SIG-M5 (cell line): ENCODE data around the gene ATP8A1.
"Not testable (repeated sequence)": the region's sequence is repeated elsewhere in the genome, so short reads cannot be mapped to it uniquely, and the experiment has no call there.

Experiments
- DNase-seq: peaks from one replicate; lab custom pipeline; 2025; lab: John Stamatoyannopoulos, UW

ATP8A1 gene

GRCh38 chr4:42467777-42468176 lies 189.1 kb downstream of the ATP8A1 start:
- not testable (repeated sequence) for DNase-seq

GRCh38 chr4:42466273-42466844 lies 190.5 kb downstream of the ATP8A1 start:
- no peak for DNase-seq

- DNase-seq = no peak
Measured at GRCh38 chr4:42464550-42465094, 192.3 kb downstream of the ATP8A1 start.

GRCh38 chr4:42461216-42461615 lies 195.7 kb downstream of the ATP8A1 start:
- not testable (repeated sequence) for DNase-seq

GRCh38 chr4:42460043-42460442 lies 196.9 kb downstream of the ATP8A1 start:
- no peak for DNase-seq

GRCh38 chr4:42458657-42459056 lies 198.2 kb downstream of the ATP8A1 start:
- DNase-seq = no peak

GRCh38 chr4:42454755-42455420 lies 202.0 kb downstream of the ATP8A1 start:
- no peak for DNase-seq

- no peak for DNase-seq
Measured at GRCh38 chr4:42453612-42454011, 203.3 kb downstream of the ATP8A1 start.

- no peak for DNase-seq
Measured at GRCh38 chr4:42452823-42453222, 204.1 kb downstream of the ATP8A1 start.

GRCh38 chr4:42446823-42447222 lies 210.1 kb downstream of the ATP8A1 start:
- DNase-seq = no peak

- DNase-seq = no peak
Measured at GRCh38 chr4:42445038-42445437, 211.9 kb downstream of the ATP8A1 start.

GRCh38 chr4:42442601-42443000 lies 214.3 kb downstream of the ATP8A1 start:
- DNase-seq = no peak

- no peak for DNase-seq
Measured at GRCh38 chr4:42440083-42440482, 216.8 kb downstream of the ATP8A1 start.

GRCh38 chr4:42436928-42437565 lies 219.9 kb downstream of the ATP8A1 start:
- DNase-seq = no peak

- DNase-seq = no peak
Measured at GRCh38 chr4:42428036-42428435, 228.9 kb downstream of the ATP8A1 start.

- no peak for DNase-seq
Measured at GRCh38 chr4:42425146-42426065, 231.5 kb downstream of the ATP8A1 start.

- DNase-seq = no peak
Measured at GRCh38 chr4:42420140-42420539, 236.8 kb downstream of the ATP8A1 start.

- no peak for DNase-seq
Measured at GRCh38 chr4:42417550-42417949, 239.4 kb downstream of the ATP8A1 start.

- DNase-seq = no peak
Measured at GRCh38 chr4:42416017-42416416, 240.9 kb downstream of the ATP8A1 start.

- DNase-seq = no peak
Measured at GRCh38 chr4:42415281-42415680, 241.6 kb downstream of the ATP8A1 start.

GRCh38 chr4:42412251-42412650 lies 244.7 kb downstream of the ATP8A1 start:
- DNase-seq = no peak

- DNase-seq = no peak
Measured at GRCh38 chr4:42411803-42412202, 245.1 kb downstream of the ATP8A1 start.
